ENCODE measurements around the gene FOXK1.

The FOXK1 gene

DNA sequence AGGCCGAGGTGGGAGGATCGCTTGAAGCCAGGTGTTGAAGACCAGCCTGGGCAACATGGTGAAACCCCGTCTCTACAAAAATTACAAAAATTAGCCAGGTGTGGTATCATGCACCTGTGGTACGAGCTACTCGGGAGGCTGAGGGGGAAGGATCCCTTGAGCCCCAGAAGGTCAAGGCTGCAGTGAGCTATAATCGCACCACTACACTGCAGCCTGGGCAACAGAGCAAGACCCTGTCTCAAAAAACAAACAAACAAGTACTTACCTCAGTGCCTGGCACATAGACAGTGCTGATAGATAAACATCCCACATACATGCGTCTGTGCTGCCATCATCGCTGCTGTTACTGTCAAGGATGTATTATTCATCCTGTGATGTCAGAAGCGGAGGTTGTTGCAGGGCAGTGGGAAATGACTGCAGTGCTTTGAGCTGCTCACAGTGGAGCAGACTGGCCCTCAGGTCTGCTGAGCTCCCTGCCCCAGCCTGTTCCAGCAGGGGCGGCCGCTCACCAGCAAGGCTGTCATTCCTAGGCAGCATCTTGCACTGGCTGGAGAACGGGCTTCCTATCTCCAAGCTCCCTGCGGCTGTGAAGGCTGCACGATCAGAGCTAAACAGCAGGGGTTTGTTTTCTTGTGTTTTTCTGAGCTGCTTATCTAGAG lies 18.6 kb downstream of the FOXK1 start:
- no peak for DNase-seq

DNA sequence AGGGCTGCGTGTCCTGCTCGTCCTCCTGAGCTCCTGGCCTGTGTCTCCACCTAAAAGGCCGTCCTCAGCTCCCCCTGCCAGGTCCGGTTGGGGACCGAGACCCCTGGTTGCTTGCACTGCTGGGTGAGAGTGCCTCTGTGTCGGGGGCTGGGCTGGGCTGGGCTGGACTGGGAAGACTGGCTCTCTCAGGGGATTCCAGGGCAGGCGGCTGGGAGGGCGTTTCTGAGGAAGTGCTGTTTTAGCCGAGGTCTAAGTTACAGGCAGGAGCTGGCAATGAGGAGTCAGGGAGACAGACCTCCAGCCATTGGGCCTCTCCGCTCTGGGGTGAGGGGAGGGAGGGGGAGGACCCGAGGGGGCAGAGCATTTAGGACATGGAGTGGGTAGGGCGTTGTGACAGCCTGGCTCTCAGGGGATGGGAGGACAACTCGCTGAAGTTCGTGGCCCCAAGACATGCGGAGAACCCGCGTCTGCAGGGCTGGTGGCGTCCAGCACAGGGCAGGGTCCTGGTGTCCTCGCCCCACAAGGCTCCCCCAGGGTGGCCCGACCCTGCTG lies 20.9 kb downstream of the FOXK1 start:
- no peak for DNase-seq

DNA sequence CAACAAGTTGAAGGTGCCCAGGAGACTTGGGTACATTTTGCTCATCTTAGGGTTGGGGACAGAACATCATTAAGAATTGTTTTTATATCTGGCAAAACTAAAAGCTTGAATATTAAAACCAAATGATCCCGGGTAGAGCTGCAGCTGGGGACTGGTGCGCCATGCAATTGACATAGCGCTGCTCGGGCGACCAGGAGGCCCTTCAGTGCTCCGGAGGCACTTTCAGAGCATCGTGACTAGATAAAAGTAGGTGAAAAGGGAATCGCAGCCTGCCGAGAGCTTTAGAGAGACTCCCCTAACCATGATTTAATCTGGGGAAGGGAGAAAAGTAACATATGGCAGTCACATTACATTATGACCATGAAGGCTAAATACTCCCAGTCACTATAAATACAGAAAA lies 21.4 kb downstream of the FOXK1 start:
- DNase-seq, result no peak

DNA sequence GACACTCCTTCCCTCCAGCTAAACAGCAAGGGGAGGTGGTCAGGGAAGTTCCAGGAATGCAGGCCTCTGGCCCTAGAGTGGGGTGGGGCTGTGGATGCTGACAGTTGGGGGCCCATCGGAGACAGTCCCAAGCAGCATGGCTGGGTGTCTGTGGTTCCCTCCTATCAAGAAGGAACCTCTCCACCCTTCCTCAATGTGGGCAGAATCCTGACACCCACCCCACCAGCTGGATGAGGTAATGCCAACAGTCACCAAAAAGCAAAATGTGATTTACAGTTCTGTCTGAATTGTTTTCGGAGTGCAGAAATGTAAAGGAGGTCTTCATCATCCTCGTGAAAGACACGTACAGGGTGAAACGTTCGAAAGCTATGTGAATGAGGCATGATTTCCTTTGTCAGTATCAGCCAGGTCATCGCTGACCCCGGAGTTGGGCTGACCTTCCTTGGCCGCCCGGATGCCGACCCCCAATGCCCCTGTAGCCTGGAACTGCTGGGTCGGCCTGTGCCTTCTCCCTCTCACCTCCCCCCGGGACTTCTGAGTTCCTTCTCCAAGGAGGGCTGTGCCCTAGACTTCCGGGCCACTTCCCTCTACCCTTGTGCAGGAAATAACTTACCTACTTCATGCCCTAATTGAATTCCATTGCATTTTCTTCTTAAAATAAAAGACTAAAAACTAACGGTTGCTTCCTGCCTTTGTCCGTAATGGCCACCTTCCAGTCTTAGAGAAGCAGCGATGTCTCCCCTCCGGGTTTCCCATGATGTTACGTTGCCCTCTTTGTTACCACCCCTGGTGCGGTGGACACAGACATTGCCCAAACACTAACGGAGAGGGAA lies 24.5 kb downstream of the FOXK1 start:
- DNase-seq, result no peak

DNA sequence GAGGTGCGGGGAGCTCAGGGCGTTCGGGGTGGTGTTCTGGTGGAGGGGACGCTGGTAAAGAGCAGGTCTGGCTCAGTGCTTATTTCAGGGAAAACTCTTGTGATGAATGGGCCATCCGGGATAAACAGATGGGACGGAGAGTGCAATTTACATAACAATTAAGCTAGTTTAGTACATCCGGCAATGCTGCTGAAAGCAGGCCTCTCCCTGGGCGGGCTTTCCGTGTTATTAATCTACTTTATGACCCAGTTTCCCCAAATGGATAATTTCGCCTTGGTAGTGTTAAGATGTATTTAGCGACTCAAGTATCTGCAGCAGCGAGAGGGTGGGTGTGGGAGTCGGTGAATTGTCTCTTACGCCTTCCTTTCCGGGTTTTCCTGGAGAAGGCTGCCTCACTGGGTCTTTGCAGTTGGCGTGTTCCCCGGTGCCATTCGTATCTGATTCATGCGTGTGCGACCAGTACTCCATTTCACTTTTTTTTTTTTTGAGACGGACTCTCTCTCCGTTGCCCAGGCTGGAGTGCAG lies 25.2 kb downstream of the FOXK1 start:
- no peak for DNase-seq

DNA sequence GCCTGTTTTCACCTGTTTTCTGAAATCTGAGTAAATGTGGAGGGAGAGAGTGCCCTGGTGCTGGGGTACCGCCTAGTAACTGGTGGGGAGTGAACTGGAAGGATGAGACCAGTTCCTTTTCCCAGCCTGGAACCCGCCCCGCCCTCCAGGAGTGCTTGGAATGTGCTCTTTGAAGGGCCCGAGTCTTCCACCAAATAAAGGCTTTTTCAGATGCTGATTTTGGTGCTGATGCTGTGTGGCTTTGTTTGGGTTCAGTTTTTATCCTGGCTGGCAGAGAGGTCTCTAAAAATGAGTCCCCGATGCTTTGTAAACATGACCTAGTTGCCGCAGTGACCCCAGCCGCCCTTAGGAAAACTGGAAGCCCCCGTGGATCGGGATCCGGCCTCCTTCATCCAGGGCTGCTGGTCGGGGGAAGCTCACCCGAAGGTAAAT lies 25.9 kb downstream of the FOXK1 start:
- DNase-seq, result no peak

DNA sequence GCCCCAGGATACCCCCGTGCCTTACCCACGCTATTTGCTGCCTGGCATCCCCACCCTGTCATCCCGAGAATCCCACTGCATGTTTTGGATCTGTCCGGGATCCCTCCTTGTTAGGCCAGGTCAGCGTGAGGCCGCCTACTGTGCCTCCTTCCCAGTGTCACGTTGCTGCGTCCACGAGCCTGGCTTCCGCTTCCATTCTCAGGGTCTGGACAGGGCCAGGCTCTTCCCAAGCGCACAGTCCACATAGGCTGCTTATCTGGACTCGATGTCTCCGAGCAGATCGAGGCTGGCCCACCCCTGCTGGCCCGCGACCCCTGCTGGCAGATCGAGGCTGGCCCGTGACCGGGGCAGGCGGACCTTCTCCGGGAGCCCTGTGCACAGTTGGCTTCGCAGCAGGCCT lies 27.1 kb downstream of the FOXK1 start:
- no peak for DNase-seq

DNA sequence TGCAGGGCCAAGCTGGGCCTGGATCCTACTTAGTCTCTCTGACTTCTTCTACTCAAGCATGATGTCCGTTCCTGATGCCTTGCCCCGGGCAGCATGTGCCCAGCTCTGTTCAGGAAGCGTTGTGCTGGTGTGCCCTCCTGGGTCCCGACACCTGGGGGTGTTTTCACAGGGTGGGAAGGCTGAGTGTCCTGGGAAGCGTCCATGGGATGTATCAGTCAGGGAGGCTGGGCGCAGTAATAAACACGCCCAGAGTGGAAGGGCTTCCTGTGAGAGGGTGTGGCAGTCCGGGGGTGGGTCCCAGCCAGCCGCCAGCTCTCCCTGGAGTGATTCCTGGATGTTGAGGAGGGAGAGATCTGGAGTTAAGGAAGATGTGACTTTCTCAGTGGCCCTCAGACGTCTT lies 29.0 kb downstream of the FOXK1 start:
- no peak for DNase-seq

DNA sequence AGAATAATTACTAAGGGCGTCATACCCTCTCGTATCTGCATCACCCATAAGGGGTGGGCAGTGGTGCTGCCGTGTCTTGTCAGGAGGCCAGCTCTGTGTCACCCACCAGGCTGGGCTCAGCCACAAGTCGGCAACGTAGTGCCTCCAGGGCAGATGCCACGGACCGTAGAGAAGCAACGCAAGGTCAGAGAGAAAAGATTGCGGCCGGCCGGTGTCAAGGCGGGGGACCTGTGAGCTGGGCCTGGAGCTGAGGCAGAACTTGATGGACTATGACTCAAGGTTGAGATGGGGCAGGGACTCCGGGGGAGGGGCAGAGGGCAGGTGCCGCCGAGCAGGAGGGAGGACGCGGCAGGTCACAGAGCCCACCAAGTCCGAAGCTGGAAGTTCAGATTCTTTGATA lies 29.5 kb downstream of the FOXK1 start:
- DNase-seq, result no peak

DNA sequence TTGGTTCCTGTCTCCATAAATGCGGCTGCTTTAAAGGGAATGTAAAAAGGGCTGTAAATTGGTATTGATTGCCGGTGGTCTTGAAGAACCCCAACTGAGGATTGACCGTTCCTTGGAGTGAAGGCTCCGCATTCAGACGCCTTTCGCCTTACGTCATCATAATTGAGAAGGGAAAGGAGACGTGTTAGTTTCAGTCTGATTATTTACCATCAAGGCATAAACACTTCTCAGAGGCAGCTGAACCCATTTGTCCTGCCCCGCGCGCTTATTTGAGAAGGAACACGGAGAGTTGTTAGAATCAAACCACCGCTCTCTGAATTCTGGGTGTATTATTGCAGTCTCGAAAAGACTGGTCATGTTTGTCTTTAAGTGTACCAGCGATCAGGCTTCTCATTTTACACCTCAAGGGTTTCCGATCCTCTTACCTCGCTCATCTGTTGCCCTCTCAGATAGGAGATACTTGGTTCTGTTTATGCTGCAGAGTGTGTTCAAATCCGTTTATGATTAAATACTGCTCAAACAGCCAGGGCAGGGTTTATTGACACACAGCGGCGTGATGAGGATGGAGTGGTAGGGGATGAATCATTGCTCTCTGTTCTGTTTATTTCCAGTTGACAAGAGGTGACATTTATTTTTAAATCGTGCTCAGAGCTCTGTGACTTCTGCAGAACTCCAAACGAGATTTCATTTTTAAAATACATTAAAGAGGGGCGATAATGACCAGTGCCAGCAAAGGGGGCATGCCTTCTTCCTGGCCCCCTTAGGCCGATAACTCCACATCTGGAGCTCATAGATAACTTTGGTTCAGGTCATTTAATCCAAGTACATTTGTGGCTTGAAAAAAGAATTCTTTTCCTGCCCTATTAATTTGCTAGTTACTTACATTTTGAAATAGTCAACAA lies 30.4 kb downstream of the FOXK1 start:
- DNase-seq, result no peak

DNA sequence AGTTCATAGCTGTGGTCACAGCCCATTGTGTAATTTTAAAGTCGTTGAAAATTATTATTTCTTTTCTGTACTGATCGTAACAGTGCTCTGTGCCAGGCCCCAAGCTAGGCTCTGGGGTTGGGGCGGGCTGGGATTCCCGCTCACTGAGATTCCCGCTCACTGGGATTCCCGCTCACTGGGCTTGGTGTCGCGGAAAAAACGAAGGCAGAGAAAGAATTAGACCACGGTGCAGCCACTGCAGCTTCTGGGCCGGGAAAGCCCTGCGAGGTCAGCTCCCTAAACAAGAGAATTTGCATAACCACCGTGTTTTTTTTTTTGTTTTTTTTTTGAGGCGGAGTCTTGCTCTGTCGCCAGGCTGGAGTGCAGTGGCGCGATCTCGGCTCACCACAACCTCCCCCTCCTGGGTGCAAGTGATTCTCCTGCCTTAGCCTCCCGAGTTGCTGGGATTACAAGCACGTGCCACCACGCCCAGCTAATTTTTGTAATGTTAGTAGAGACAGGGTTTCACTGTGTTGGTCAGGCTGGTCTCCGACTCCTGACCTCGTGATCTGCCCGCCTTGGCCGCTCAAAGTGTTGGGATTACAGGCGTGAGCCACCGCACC lies 31.2 kb downstream of the FOXK1 start:
- DNase-seq, result no peak

DNA sequence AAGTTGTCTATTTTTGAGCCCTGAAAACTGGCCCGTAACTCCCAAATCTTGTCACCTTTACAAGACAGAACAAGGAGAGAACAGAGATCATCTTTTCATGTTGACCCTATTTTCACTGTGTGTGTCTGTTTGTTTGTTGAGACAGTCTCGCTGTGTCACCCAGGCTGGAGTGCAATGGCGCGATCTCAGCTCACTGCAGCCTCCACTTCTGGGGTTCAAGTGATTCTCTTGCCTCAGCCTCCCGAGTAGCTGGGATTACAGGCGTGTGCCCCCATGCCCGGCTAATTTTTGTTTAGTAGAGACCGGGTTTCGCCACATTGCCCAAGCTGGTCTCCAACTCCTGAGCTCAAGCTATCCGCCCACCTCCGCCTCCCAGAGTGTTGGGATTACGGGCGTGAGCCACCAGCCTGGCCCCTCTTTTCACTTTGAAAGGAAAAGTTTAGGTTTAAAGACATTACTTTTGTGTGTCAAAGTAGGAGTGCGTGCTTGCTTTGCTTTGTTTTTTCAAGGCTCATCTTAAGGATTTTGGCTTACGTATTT lies 32.1 kb downstream of the FOXK1 start:
- no peak for DNase-seq

DNA sequence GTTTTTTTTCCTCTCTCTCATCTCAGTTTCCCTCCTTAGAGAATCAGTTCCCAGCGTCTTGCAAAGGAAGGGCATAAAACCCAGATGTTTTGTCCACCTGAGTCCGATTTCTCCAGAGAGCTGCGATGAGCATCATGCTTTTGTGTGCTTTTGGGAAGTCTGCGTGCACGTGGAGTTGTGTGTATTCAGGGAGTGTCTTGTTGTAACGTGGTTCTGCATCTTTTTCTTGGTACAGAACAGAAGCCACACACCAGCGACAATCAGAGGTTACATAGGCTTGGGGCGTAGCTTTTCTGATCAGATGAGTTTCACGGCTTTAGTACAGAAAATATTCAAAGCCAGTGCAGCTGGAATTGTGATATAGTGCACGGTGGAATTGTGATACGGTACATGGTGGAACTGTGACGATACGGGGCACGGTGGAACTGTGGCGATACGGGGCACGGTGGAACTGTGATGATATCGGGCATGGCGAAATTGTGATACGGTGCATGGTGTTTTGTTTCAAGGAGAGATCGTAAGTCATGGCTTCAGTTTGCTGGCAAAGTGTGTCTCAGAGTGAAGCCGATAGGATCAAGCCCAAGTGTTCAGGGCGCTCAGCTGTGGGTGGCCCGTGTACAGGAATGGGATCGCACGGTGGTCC lies 32.8 kb downstream of the FOXK1 start:
- no peak for DNase-seq

DNA sequence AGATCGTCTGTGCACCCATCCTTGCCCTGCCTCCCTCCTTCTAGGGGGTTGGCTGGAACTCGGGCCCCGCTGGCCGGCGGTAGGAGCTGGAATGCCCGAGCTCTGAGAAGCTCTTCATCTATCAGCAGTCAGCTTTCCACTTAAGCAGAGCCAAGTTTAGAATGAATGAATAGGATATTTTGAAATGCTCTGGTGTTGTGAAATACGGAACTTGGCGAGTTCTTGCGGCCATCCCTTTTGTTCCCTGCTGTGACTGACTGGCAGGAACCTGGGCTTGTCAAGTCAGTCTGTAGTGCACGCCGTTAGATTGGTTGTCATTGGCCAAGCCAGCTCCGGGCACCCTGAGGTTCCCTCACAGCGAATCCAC lies 33.3 kb downstream of the FOXK1 start:
- no peak for DNase-seq

DNA sequence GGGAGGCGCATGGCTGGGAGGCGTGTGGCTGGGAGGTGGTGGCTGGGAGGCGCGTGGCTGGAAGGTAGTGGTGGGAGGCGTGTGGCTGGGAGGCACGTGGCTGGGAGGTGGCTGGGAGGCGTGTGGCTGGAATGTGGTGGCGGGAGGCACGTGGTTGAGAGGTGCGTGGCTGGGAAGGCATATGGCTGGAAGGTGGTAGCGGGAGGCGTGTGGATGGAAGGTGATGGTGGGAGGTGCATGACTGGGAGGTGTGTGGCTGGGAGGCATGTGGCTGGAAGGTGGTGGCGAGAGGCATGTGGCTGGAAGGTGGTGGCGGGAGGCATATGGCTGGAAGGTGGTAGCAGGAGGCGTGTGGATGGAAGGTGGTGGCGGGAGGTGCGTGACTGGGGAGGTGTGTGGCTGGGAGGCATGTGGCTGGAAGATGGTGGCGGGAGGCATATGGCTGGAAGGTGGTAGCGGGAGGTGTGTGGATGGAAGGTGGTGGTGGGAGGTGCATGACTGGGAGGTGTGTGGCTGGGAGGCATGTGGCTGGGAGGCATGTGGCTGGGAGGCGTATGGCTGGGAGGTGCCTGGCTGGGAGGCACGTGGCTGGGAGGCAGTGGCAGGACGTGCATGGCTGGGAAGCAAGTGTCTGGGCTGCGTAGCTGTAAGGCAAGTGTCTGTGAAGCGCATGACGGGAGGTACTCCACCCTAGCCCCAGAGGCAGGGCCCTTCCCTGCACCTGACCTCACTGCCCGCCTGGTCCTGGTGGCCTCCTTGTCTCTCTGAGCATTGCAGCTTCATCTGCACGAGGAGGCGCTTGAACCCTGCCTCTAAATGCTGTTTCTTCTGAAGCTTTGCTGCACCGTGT lies 35.1 kb downstream of the FOXK1 start:
- DNase-seq, result no peak

DNA sequence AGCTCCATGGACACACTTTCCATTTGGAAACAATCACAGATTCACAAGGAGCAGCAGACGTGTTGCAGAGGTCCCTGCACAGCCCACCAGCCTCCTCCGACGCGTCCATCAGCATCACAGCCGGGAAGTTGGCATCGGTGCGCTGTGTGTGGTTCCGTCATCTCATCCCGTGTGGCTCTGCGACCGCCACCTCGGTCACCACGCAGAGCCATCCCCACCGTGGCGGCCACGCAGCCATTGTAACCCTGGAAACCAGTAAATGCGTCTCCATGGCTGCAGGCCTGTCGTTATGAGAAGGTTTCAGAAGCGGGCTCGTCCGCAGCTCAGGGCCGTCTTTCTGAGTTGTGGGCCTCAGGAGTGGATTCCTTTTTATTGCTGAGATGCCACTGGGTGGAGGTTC lies 36.0 kb downstream of the FOXK1 start:
- no peak for DNase-seq

DNA sequence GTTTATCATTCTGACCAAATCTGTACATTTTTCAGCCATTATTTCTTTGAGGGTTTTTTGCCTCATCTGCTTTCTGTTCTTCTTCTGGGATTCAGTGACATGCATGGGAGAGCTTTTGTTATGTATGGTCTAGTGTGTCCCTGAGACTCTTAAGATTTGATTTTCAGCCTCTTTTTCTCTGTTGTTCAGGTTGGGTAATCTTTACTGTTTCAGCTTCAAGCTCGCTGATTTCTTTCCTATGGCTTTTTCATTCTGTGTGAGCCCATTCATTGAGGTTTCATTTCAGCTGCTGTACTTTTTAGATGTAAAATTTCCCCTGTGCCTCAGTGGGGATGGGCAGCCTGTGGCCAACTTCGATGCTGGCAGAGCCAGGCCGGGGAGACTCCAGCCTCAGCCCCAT lies 38.1 kb downstream of the FOXK1 start:
- DNase-seq, result no peak

DNA sequence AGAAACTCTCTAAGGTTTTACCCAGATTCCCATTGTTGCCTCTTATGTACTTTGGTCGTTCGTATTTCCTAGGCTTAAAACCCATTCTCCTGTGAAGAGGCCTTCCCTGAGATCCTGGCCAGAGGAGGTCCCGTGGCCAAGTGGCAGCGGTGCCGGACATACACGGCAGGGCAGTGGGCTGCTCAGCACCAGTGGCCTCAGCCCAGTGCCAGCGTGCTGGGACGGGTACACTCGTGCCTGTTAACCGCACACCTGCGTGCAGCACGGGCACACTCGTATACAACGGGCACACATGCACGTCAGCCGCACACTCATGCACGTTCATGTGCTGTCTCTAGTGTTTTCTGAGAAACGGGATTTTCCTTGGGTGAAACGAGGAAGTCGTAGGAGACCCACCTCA lies 40.2 kb downstream of the FOXK1 start:
- no peak for DNase-seq

DNA sequence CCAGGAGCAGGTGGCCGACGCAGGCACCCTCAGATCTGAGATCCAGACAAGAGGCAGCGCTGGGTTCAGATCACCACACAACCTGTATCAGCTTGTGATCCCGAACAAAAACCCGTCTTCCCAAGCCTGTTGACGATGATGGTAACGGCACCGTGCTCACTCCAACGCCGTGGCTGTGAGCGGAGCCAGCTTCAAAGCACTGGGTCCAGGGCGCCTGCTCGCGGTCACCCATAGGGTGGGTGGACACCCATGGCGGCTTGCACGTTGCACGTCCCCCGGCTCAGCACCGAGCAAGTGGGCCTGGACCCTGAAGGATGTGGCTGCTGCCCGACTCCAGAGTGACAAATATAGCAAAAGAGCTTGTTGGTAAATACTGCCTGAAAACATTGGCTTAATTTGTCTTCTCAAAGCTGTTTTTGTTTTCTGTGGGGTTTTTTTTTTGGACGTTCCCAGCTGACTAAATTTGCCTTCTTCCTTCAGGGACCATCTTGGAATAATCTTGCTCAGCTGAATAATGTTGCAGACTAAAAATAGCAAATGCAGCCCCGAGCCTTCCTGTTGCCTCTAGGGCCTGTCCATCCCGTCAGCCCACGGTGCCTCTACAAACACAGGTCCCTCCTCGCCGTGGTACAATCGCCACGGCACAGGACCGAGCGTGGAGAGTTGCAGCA lies 41.0 kb downstream of the FOXK1 start:
- no peak for DNase-seq

DNA sequence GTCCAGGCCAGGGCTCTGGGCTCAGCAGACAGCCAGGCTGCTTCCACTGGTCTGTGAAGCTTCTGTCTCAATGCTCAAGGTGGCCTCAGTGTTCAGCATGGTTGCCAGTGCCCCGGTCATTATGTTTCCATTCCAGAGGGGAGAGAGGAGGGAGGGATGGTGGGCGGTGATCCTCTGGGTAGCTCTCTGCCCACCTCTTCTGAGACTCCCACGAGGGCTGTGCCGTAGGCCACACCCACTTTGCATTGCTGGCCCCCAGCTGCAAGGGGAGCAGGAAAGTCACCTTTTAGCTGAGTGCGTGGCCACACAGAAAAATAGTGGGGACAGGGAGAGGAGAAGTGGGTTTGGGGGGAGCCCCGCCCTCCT lies 42.5 kb downstream of the FOXK1 start:
- no peak for DNase-seq
